ENCODE results near the gene ALS2.

GRCh38 chr2:201735486-201735885, 45.2 kb downstream of the ALS2 start:
- no peak for TF ChIP-seq CTCF (IDR thresholded peaks at IDR 0.05)
- no peak for TF ChIP-seq POLR2AphosphoS5 (IDR thresholded peaks at IDR 0.05)

Measured in prostate gland (tissue), 2 donors.